ENCODE data around the gene LRRC8A. TPM values are rescaled to one million over a fixed set of nuclear protein-coding genes. Genes with fewer than 3 reads are reported as not detected.
A peak's percentile ranks its signal among the peaks of the same experiment; 100 is the strongest.
"Not testable (repeated sequence)": the region's sequence is repeated elsewhere in the genome, so short reads cannot be mapped to it uniquely, and the experiment has no call there.

The LRRC8A gene
- 13.9 and 14.1 TPM in 2 replicates for total RNA-seq (2014; rRNA removed; shearing (Covaris generic))

- peak; percentile 93 for DNase-seq (ENCODE audit: low read depth)
Observed at GRCh38 chr9:128881884-128882676, at the start of gene LRRC8A, which contains the start of gene KYAT1. TSS of gene LRRC8A (plus strand) at chr9:128882133. CDS start at chr9:128907165, 25,032 bp downstream. TSS of gene KYAT1 (minus strand) at chr9:128881950. CDS start at chr9:128845405, 36,545 bp downstream.

- no peak for DNase-seq (ENCODE audit: low read depth)
Observed at GRCh38 chr9:128833696-128834095, 48.2 kb upstream of the LRRC8A start.

GRCh38 chr9:128835246-128836210, 46.4 kb upstream of the LRRC8A start:
- DNase-seq (ENCODE audit: low read depth), result no peak

- no peak for DNase-seq (ENCODE audit: low read depth)
Observed at GRCh38 chr9:128836509-128837145, 45.3 kb upstream of the LRRC8A start.

- DNase-seq (ENCODE audit: low read depth), result no peak
Observed at GRCh38 chr9:128838338-128838737, 43.6 kb upstream of the LRRC8A start.

GRCh38 chr9:128840524-128840923, 41.4 kb upstream of the LRRC8A start:
- DNase-seq (ENCODE audit: low read depth), result no peak

- no peak for DNase-seq (ENCODE audit: low read depth)
Observed at GRCh38 chr9:128841694-128842492, 40.0 kb upstream of the LRRC8A start.

GRCh38 chr9:128843171-128843570, 38.8 kb upstream of the LRRC8A start:
- DNase-seq (ENCODE audit: low read depth), result not testable (repeated sequence)

- peak; percentile 42 for DNase-seq (ENCODE audit: low read depth)
Observed at GRCh38 chr9:128845186-128845931, 36.6 kb upstream of the LRRC8A start.

- no peak for DNase-seq (ENCODE audit: low read depth)
Observed at GRCh38 chr9:128846680-128847030, 35.3 kb upstream of the LRRC8A start.

- DNase-seq (ENCODE audit: low read depth), result no peak
Observed at GRCh38 chr9:128847803-128848202, 34.1 kb upstream of the LRRC8A start.

GRCh38 chr9:128851024-128851423, 30.9 kb upstream of the LRRC8A start:
- DNase-seq (ENCODE audit: low read depth), result not testable (repeated sequence)

GRCh38 chr9:128851779-128852600, 29.9 kb upstream of the LRRC8A start:
- DNase-seq (ENCODE audit: low read depth), result peak; percentile 51

GRCh38 chr9:128852646-128853045, 29.3 kb upstream of the LRRC8A start:
- not testable (repeated sequence) for DNase-seq (ENCODE audit: low read depth)

- DNase-seq (ENCODE audit: low read depth), result not testable (repeated sequence)
Observed at GRCh38 chr9:128854454-128854853, 27.5 kb upstream of the LRRC8A start.

- not testable (repeated sequence) for DNase-seq (ENCODE audit: low read depth)
Observed at GRCh38 chr9:128858476-128858875, 23.5 kb upstream of the LRRC8A start.

GRCh38 chr9:128860937-128861336, 21.0 kb upstream of the LRRC8A start:
- DNase-seq (ENCODE audit: low read depth), result no peak

GRCh38 chr9:128861501-128861900, 20.4 kb upstream of the LRRC8A start:
- no peak for DNase-seq (ENCODE audit: low read depth)

- no peak for DNase-seq (ENCODE audit: low read depth)
Observed at GRCh38 chr9:128862401-128862851, 19.5 kb upstream of the LRRC8A start.

Measured in RPMI7951 (cell line).